Hindlimb muscle (tissue), 1 donor: ENCODE results near the gene SHQ1. TPM values are rescaled to one million over a fixed set of nuclear protein-coding genes. Genes with fewer than 3 reads are reported as not detected.
"Not testable (repeated sequence)": the region's sequence is repeated elsewhere in the genome, so short reads cannot be mapped to it uniquely, and the experiment has no call there.

Source experiments
- DNase-seq: peaks from one replicate; pipeline ENCODE4 v3.0.0-alpha.2; 2013
- polyA plus RNA-seq: library from polyadenylated mRNA; unstranded; fragments of 120-200 nt; gene quantifications from one replicate; pipeline ENCODE4 v1.2.1, GENCODE V29; 2013; ENCODE audit not compliant: insufficient read length

The SHQ1 gene
- polyA plus RNA-seq, 1 donor = 11.6 TPM

- DNase-seq = no peak
These were observed 101.5 kb downstream of the SHQ1 start for GRCh38 chr3:72746430-72747411.

- DNase-seq = no peak
These were observed 102.9 kb downstream of the SHQ1 start for GRCh38 chr3:72745146-72745999.

DNA sequence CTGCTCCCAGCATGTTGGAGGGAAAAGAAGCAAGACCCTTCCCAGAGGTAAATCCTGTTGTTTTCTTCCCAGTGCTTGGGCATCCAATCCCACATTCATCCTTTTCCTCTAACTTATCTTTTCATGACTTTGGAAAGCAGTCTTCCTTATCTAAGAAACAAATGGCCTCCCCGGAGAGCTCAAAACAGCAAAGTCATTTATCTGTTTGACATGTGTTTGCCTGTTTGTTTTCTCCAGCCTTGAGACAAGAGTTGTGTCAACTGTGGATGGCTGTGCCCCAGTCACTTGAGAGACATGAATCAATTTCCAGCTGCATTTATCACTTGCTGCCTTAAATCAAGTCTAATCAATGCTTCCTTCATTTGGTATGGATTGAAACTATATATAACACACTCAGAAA, 103.9 kb downstream of the SHQ1 start:
- no peak for DNase-seq

GRCh38 chr3:72739531-72740466, 108.4 kb downstream of the SHQ1 start:
- DNase-seq = no peak

DNA sequence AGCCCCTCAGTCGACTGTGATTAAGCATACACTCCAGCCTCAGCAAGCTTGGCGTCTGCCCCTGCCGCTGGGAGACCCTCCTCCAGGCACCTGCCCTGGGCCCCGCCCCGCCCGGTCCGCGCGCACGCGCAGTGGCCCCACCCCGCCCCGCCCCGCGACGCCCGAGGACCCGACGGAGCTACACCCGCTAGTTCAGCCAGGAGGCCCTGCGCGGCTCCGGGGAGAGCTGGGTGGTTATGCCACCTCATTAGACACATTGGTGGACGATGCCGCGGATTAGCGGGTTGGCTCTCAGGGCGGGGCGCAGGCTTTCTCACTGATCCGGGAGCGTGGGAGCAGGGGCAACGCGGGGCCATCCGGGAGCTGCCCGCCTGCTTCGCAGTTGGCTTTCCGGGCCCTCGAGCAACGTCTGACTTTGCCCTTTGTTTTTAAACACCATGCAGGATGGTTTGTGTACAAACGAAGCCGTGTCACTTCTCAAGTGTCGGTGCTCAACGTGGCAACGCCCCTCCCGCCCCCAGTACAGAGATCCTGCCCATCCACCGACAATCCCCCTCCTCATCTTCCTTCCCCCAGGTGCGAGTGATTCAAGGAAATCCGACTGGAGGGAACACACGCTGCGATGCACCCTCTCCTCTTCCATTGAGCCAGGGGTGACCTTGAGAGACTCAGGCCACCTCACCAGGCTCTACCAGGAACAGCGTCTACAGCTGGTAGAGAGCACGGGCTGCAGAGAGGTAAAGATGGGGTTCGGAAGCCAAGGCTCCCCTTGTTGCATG, 109.3 kb downstream of the SHQ1 start:
- DNase-seq = no peak

GRCh38 chr3:72735072-72735471, 113.2 kb downstream of the SHQ1 start:
- DNase-seq = not testable (repeated sequence)

GRCh38 chr3:72733676-72734075, 114.6 kb downstream of the SHQ1 start:
- DNase-seq = no peak

DNA sequence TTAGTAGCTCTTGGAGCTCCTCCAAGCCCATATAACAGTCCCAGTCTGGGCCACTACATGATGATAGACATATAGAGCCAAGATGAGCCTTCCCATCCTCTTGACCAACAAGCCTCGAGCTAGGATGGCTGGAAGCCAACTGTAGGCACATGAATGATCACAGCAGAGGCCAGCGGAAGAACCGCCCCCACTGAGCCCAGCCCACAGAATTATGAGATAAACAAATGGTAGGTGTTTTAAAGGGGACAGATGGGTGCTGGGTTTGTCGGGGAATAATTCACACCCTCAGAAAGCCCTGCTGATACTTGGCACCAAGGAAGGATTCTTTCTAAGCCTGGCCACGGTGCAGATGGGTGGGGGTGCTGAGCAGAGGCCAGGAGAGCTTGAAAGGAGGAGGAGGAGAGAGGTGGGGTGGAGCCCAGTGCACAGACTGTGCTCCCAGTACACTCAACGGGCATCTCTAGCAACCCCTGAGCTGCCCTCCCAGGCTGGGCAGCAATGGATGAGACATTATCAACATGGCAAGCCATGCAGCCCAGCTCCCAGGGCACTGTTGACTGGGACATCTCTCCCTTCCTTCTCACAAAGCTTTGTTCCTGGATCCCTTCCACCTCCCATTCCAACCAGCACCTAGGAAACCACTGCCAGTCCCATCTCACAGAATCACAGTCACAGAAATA, 115.4 kb downstream of the SHQ1 start:
- DNase-seq = not testable (repeated sequence)

DNA sequence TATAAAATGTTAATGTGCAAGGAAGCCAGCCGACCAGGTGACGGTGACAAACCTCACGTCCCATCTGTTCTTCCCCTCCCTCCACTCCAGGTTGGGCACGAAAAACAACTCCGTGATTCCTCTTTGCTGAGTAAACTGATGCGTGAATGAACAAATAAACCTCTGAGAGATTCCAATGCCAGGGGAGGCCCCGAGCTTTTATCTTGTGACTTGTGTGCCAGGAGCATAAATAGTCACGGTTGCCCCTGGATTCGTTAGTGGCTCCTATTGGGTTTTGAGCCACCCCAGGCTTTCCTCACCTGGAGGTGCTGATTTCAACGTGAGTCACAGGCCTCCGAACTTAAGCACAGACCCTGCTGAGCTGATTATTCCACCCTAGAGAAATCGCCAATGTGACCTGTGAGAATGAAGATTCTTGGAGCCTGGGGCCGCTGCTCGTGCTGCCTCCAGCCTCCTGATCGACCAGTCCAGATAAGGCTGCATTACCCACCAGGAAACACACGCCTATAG, 119.2 kb downstream of the SHQ1 start:
- no peak for DNase-seq

- DNase-seq = no peak
These were observed 119.8 kb downstream of the SHQ1 start for GRCh38 chr3:72728329-72728889.

DNA sequence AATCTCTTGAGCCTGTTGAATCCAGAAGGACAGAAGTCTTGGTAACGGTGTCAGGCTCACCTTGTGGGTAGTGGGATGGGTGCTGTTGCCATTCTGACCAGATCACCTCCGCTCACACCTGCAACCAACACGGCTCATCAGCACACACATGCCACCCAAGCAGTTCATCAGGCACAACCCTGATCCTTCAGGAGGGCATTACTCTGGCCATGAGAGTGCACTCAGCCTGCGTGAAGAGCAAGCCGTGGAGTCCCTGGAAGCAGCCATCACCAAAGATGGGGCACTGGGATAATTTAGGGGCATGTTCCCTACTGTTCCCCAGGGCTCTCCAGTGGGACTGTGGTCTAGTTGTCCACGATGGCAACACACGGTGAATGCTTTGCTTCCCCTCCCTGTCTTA, 120.5 kb downstream of the SHQ1 start:
- no peak for DNase-seq

DNA sequence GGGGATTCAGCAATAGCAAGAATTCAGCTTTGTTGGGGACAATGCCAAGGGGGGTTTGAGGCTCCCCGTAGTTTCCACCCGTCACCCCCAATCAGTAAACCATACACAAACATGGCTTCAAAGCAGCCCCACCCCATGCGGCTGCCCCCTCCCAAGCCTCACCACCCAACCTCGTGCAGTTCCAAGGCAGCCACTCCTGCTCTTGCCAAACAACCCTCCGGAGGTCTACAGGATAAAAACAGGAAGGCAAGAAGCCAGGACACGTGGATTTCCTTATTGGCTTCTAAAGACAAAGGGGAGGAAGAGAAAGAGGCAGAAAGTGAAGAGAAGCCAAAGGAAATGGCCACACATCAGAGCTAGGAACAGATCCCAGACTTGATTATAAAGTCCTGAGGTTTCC, 121.1 kb downstream of the SHQ1 start:
- peak; percentile 42 for DNase-seq

GRCh38 chr3:72725229-72725628, 123.0 kb downstream of the SHQ1 start:
- no peak for DNase-seq

GRCh38 chr3:72724070-72724469, 124.2 kb downstream of the SHQ1 start:
- DNase-seq = no peak

- no peak for DNase-seq
These were observed 125.1 kb downstream of the SHQ1 start for GRCh38 chr3:72722930-72723726.

DNA sequence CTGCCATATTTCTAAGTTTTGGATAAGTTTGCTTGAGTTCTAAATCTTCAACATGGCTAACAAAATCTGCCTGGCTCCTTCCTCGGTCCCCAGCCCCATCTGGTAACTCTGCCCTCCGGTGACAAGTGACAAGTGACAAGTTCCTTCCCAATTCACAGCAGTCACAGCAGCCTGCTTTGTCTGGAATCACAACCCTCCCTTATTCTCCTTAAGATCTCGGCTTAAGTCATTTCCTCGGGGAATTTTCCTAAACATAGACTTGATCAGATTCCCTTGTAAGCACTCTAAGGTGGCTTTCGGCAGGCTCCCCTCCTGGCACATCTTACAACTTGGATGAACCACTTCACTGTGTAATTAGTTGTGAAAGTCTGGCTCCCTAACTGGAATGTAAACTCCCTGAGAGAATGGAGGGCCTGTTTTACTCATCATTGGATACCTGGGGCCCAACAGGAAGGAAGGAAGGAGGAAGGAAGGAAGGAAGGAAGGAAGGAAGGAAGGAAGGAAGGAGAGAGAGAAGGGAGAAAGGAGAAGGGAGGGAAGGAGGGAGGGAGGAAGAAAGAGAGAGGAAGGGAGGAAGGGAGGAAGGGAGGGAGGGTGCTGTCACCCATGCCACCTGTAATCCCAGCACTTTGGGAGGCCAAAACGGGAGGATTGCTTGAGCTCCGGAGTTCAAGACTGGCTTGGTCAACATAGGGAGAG, 126.4 kb downstream of the SHQ1 start:
- DNase-seq = no peak

DNA sequence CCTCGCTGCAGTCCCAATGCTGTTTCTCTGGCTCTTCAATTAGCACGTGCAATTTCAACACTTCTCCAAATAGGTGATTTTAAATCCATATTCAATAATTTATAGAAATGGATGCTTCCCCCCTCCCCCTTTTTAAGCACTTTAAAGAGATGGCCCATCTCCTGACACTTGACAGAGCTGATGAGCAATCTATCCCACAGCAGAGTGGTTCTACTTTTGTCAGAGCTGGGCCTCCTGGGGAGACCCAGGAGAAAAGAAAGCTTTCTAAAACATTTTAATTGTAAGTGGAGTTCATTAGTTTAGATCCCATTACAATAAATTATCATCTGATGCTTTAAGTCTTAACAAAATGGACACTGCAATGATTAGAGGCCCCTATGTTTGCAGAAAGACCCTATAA, 127.7 kb downstream of the SHQ1 start:
- no peak for DNase-seq

DNA sequence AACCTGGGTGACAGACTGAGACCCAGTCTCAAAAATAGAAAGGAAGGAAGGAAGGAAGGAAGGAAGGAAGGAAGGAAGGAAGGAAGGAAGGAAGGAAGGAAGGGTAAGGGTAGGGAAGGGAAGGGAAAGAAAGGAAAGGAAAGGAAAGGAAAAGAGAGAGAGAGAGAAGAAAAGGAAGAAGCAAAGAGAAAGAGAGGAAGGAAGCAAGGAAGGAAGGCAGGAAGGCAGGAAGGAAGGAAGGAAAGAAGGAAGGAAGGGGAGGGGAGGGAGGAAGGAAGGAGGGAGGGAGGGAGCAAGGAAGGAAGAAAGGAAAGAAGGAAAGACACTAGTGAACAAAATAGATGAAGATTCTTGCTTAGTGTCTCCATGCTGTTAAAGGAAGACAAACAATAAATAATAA, 129.1 kb downstream of the SHQ1 start:
- no peak for DNase-seq

DNA sequence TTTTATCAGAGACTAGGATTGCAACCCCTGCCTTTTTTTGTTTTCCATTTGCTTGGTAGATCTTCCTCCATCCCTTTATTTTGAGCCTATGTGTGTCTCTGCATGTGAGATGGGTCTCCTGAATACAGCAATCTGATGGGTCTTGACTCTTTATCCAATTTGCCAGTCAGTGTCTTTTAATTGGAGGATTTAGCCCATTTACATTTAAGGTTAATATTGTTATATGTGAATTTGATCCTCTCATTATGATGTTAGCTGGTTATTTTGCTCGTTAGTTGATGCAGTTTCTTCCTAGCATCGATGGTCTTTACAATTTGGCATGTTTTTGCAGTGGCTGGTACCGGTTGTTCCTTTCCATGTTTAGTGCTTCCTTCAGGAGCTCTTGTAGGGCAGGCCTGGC, 134.1 kb downstream of the SHQ1 start:
- DNase-seq = not testable (repeated sequence)
